Neuronal stem cell (in vitro differentiated cells): ENCODE results near the gene UGDH.
A peak's percentile ranks its signal among the peaks of the same experiment; 100 is the strongest.

Experiments
- DNase-seq: peaks from one replicate; pipeline ENCODE4 v3.0.0-alpha.2; 2013; ENCODE audit warnings: low spot score
- H2AFZ ChIP-seq: one replicate; pipeline ENCODE4 v1.6.1; 2013; ENCODE audit warnings: mild to moderate bottlenecking, low read length, inconsistent platforms
- H2AK5ac ChIP-seq: 2 replicates; pipeline ENCODE4 v1.6.1; 2013; ENCODE audit warnings: low read depth, mild to moderate bottlenecking, inconsistent platforms, low read length, moderate library complexity, mixed read lengths
- H2BK120ac ChIP-seq: 2 replicates; pipeline ENCODE4 v1.6.1; 2013; ENCODE audit warnings: low read depth, mild to moderate bottlenecking, inconsistent platforms, low read length, moderate library complexity, mixed read lengths
- H2BK12ac ChIP-seq: one replicate; pipeline ENCODE4 v1.6.1; 2013; ENCODE audit warnings: low read length, inconsistent platforms
- H2BK15ac ChIP-seq: 2 replicates; pipeline ENCODE4 v1.6.1; 2013; ENCODE audit warnings: mild to moderate bottlenecking, low read length, inconsistent platforms, mixed read lengths
- H2BK5ac ChIP-seq: one replicate; pipeline ENCODE4 v1.6.1; 2013; ENCODE audit warnings: inconsistent platforms, mild to moderate bottlenecking, low read length, moderate library complexity
- H3K14ac ChIP-seq: one replicate; pipeline ENCODE4 v1.6.1; 2013; ENCODE audit warnings: low read length, inconsistent platforms
- H3K18ac ChIP-seq: 2 replicates; pipeline ENCODE4 v1.6.1; 2013; ENCODE audit warnings: low read length, inconsistent platforms
- H3K23ac ChIP-seq: 2 replicates; pipeline ENCODE4 v1.6.1; 2013; ENCODE audit warnings: low read depth, mild to moderate bottlenecking, mixed read lengths, low read length, inconsistent platforms; ENCODE audit not compliant: poor library complexity
- H3K27ac ChIP-seq: replicated peaks from 3 replicates; pipeline ENCODE4 v1.5.1; 2013; ENCODE audit warnings: low read length, inconsistent platforms
- H3K27me3 ChIP-seq, 3 experiments: 2 replicates each; pipeline ENCODE4 v1.6.1; 2013; ENCODE audit warnings: low read length in 3 of 3, mild to moderate bottlenecking in 2 of 3, inconsistent platforms in 1 of 3, low read depth in 1 of 3, mixed read lengths in 1 of 3, moderate library complexity in 1 of 3; ENCODE audit not compliant: control insufficient read depth in 3 of 3, insufficient read depth in 3 of 3
- H3K36me3 ChIP-seq, 2 donors: replicated peaks in 1 of 2; 2 replicates each; pipeline ENCODE4 v1.6.1; 2013; ENCODE audit warnings: low read length in 2 of 2; ENCODE audit not compliant: control insufficient read depth in 2 of 2, insufficient read depth in 2 of 2
- H3K4ac ChIP-seq: 2 replicates; pipeline ENCODE4 v1.6.1; 2013; ENCODE audit warnings: inconsistent platforms, mild to moderate bottlenecking, low read length, moderate library complexity
- H3K4me1 ChIP-seq, 2 donors: 1 replicate in 1 of 2; 2 replicates in 1 of 2; pipeline ENCODE4 v1.6.1; 2013; ENCODE audit warnings: low read length in 2 of 2, low read depth in 1 of 2; ENCODE audit not compliant: control insufficient read depth in 2 of 2, insufficient read depth in 1 of 2
- H3K4me2 ChIP-seq: one replicate; pipeline ENCODE4 v1.6.1; 2013; ENCODE audit warnings: mild to moderate bottlenecking, low read length, inconsistent platforms; ENCODE audit not compliant: insufficient read depth, poor library complexity, severe bottlenecking
- H3K4me3 ChIP-seq, 2 donors: 2 replicates each; pipeline ENCODE4 v1.5.1; 2013; ENCODE audit warnings: low read length in 2 of 2, mild to moderate bottlenecking in 2 of 2, inconsistent platforms in 1 of 2, moderate library complexity in 1 of 2
- H3K79me1 ChIP-seq: one replicate; pipeline ENCODE4 v1.6.1; 2013; ENCODE audit warnings: low read depth, mild to moderate bottlenecking, inconsistent platforms, low read length, moderate library complexity
- H3K9ac ChIP-seq: one replicate; pipeline ENCODE4 v1.6.1; 2013; ENCODE audit warnings: mild to moderate bottlenecking, low read depth, low read length, inconsistent platforms; ENCODE audit not compliant: poor library complexity
- H3K9me3 ChIP-seq, 2 donors: replicated peaks in 1 of 2; 2 replicates each; pipeline versions ENCODE3 to v1.6.1; 2013; ENCODE audit warnings: low read length in 2 of 2, mild to moderate bottlenecking in 2 of 2, inconsistent platforms in 1 of 2, low read depth in 1 of 2, mixed read lengths in 1 of 2, moderate library complexity in 1 of 2; ENCODE audit not compliant: control insufficient read depth in 2 of 2, insufficient read depth in 1 of 2
- H4K8ac ChIP-seq: one replicate; pipeline ENCODE4 v1.6.1; 2013; ENCODE audit warnings: low read depth, mild to moderate bottlenecking, inconsistent platforms, low read length, moderate library complexity
- H4K91ac ChIP-seq: one replicate; pipeline ENCODE4 v1.6.1; 2013; ENCODE audit warnings: low read length, low read depth, mild to moderate bottlenecking, inconsistent platforms; ENCODE audit not compliant: poor library complexity
- WGBS, 2 donors: extraction: QIAGEN DNeasy Blood & Tissue Kit; methylation state at CpG; one replicate each; pipeline ENCODE4 v1.1.7; 2013; ENCODE audit warnings: missing lambda C conversion rate in 2 of 2, mixed read lengths in 1 of 2; ENCODE audit not compliant: insufficient read length in 2 of 2, insufficient replicate concordance in 1 of 2; ENCODE audit errors: extremely low coverage in 2 of 2; 5-methylcytosine and 5-hydroxymethylcytosine counted together

Gene UGDH

GRCh38 chr4:39467464-39467863 lies 59.8 kb downstream of the UGDH start:
- no peak overlapping the region for H2AK5ac ChIP-seq
- no peak overlapping the region for H2AFZ ChIP-seq
- H3K36me3 ChIP-seq, result peaks cover 10 to 81% of the 10 kb centered on the region in 2 donors
- no peak overlapping the region for H2BK5ac ChIP-seq
- H4K8ac ChIP-seq, result no peak overlapping the region
- H2BK120ac ChIP-seq, result no peak overlapping the region
- no peak overlapping the region for H3K4ac ChIP-seq
- no peak overlapping the region for H3K27ac ChIP-seq
- H3K9ac ChIP-seq, result no peak overlapping the region
- no peak overlapping the region for H3K23ac ChIP-seq
- H3K27me3 ChIP-seq, result no peaks in the 10 kb centered on the region
- no peak for DNase-seq
- H3K4me2 ChIP-seq, result no peak overlapping the region
- no peaks in the 10 kb centered on the region for H3K79me1 ChIP-seq
- H3K14ac ChIP-seq, result no peak overlapping the region
- no peaks in the 10 kb centered on the region for H3K4me1 ChIP-seq
- H3K4me3 ChIP-seq, result no peak overlapping the region
- H3K9me3 ChIP-seq, result no peaks in the 10 kb centered on the region
- no peak overlapping the region for H4K91ac ChIP-seq
- H3K18ac ChIP-seq, result no peak overlapping the region
- H2BK12ac ChIP-seq, result no peak overlapping the region
- no CpG with 5 or more reads among the region's 4 CpGs for WGBS, 2 donors
- no peak overlapping the region for H2BK15ac ChIP-seq

DNA sequence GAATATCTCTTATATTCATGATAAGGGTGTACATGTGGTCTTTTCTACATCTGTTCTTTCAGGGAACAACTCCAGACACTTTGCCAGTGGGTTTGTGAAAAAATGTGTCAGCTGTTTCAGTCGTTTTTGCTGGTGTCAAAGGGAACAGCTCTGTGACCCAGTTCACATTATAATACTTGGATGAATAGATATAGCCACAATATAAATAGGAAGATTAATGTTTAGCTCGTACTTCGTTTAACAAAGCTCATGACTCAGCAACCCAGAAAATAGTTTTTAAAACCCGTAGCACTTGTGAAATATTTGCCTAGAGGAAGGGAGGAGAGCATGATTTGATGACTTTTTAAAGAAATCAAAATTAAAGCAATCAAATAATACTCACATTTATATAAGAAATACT lies 60.5 kb downstream of the UGDH start:
- Histone ChIP-seq H4K91ac (no peak overlapping the region), H2BK120ac (no peak overlapping the region), H2BK12ac (no peak overlapping the region), H3K23ac (no peak overlapping the region), H3K4ac (no peak overlapping the region), H3K4me3 (no peak overlapping the region), H3K79me1 (no peaks in the 10 kb centered on the region), H3K4me2 (no peak overlapping the region), H3K27me3 (no peaks in the 10 kb centered on the region), H3K14ac (no peak overlapping the region), H2BK15ac (no peak overlapping the region), H3K9ac (no peak overlapping the region), H2AFZ (no peak overlapping the region), H4K8ac (no peak overlapping the region), H2AK5ac (no peak overlapping the region), H3K9me3 (no peaks in the 10 kb centered on the region), H3K27ac (no peak overlapping the region), H3K4me1 (no peaks in the 10 kb centered on the region), H2BK5ac (no peak overlapping the region), H3K18ac (no peak overlapping the region), H3K36me3 (peaks cover 10 to 80% of the 10 kb centered on the region in 2 donors)
- WGBS, 2 donors, result no CpG with 5 or more reads among the region's 4 CpGs
- DNase-seq, result no peak

GRCh38 chr4:39464886-39465501 lies 62.2 kb downstream of the UGDH start:
- Histone ChIP-seq H2AK5ac (no peak overlapping the region), H3K36me3 (peaks cover 8 to 74% of the 10 kb centered on the region in 2 donors), H3K4me3 (no peak overlapping the region), H3K23ac (no peak overlapping the region), H3K14ac (no peak overlapping the region), H4K8ac (no peak overlapping the region), H3K4me2 (no peak overlapping the region), H2BK5ac (no peak overlapping the region), H2AFZ (no peak overlapping the region), H2BK120ac (no peak overlapping the region), H2BK15ac (no peak overlapping the region), H2BK12ac (no peak overlapping the region), H3K18ac (no peak overlapping the region), H4K91ac (no peak overlapping the region), H3K27ac (no peak overlapping the region), H3K9me3 (no peaks in the 10 kb centered on the region), H3K9ac (peak overlapping the region; percentile 30), H3K79me1 (no peaks in the 10 kb centered on the region), H3K4me1 (peaks cover 0 to under 1% of the 10 kb centered on the region in 2 donors), H3K4ac (no peak overlapping the region), H3K27me3 (no peaks in the 10 kb centered on the region)
- no peak for DNase-seq
- WGBS, 2 donors, result no CpG with 5 or more reads among the region's 2 CpGs

- Histone ChIP-seq H3K27me3 (no peaks in the 10 kb centered on the region), H2AFZ (peak within 1 kb of the TSS; percentile 84), H3K18ac (peak within 1 kb of the TSS; percentile 98), H3K79me1 (peaks cover 12% of the 10 kb centered on the region), H2BK5ac (peak within 1 kb of the TSS; percentile 94), H3K9me3 (no peaks in the 10 kb centered on the region), H3K36me3 (peaks cover 27 to 74% of the 10 kb centered on the region in 2 donors), H2AK5ac (peak within 1 kb of the TSS; percentile 97), H2BK120ac (no peak within 1 kb of the TSS), H3K4me2 (peak within 1 kb of the TSS; percentile 80), H3K4me1 (peaks cover 3 to 14% of the 10 kb centered on the region in 2 donors), H4K8ac (no peak within 1 kb of the TSS), H2BK15ac (no peak within 1 kb of the TSS), H3K27ac (peak within 1 kb of the TSS; percentile 92), H2BK12ac (no peak within 1 kb of the TSS), H3K4ac (peak within 1 kb of the TSS; percentile 93), H3K23ac (peak within 1 kb of the TSS; percentile 94), H3K9ac (peak within 1 kb of the TSS; percentile 79), H3K14ac (peak within 1 kb of the TSS; percentile 82), H4K91ac (no peak within 1 kb of the TSS), H3K4me3 (peak within 1 kb of the TSS; percentile 78 to 86)
- DNase-seq, result peak; percentile 99
- WGBS, 2 donors, result no CpG with 5 or more reads among the region's 55 CpGs
These were observed 68.5 kb downstream of the UGDH start, which contains the start of the genes LIAS and RPL9 for GRCh38 chr4:39458505-39459300. Gene LIAS (plus strand): TSS chr4:39459056. CDS start chr4:39459118, 62 bp downstream. Gene RPL9 (minus strand): TSS chr4:39458922. CDS start chr4:39458439, 483 bp downstream.
